CD4-positive, CD25-positive, alpha-beta regulatory T cell (primary cell): ENCODE data around the gene NAPA. TPM values are rescaled to one million over a fixed set of nuclear protein-coding genes. Genes with fewer than 3 reads are reported as not detected.
A peak's percentile ranks its signal among the peaks of the same experiment; 100 is the strongest.
"Not testable (repeated sequence)": the region's sequence is repeated elsewhere in the genome, so short reads cannot be mapped to it uniquely, and the experiment has no call there.

Experiments
- ATAC-seq, 2 donors: fragments of 150-1000 bp; cut with Tn5 transposase; one replicate each; pipeline ENCODE4 v1.10.0; 2021; ENCODE audit warnings: low read depth in 2 of 2, moderate number of reproducible peaks in 2 of 2, moderate library complexity in 1 of 2
- DNase-seq, 3 donors: peaks; one replicate each; pipeline versions ENCODE4 v3.0.0 to v3.0.0-alpha.2; 2012 to 2022; ENCODE audit warnings: mixed read lengths in 1 of 3
- H3K27ac ChIP-seq: one replicate; pipeline ENCODE4 v1.7.0; 2013; ENCODE audit warnings: mild to moderate bottlenecking, low read length; ENCODE audit not compliant: insufficient read depth, poor library complexity, severe bottlenecking
- H3K27me3 ChIP-seq: one replicate; pipeline ENCODE4 v1.7.0; 2013; ENCODE audit warnings: low read length; ENCODE audit not compliant: control insufficient read depth, insufficient read depth
- H3K36me3 ChIP-seq: one replicate; pipeline ENCODE4 v1.7.0; 2013; ENCODE audit warnings: mild to moderate bottlenecking, low read length, moderate library complexity; ENCODE audit not compliant: control insufficient read depth, insufficient read depth
- H3K4me1 ChIP-seq: 2 replicates; pipeline ENCODE4 v1.7.0; 2013; ENCODE audit warnings: mild to moderate bottlenecking, low read length; ENCODE audit not compliant: insufficient read depth, control insufficient read depth, poor library complexity, severe bottlenecking
- H3K4me3 ChIP-seq: one replicate; pipeline ENCODE4 v1.7.0; 2013; ENCODE audit warnings: low read depth, mild to moderate bottlenecking, low read length, moderate library complexity
- H3K9me3 ChIP-seq, 2 experiments: 1 replicate in 1 of 2; 2 replicates in 1 of 2; pipeline ENCODE4 v1.7.0; 2013; ENCODE audit warnings: low read length in 2 of 2, mild to moderate bottlenecking in 1 of 2, moderate library complexity in 1 of 2; ENCODE audit not compliant: control insufficient read depth in 2 of 2
- H3K27ac Mint-ChIP-seq, 3 donors: one replicate each; pipeline ENCODE4 v1.8.0; 2020 to 2022; ENCODE audit warnings: mild to moderate bottlenecking in 3 of 3, mixed read lengths in 3 of 3, moderate library complexity in 2 of 3
- H3K27me3 Mint-ChIP-seq: one replicate; pipeline ENCODE4 v1.8.0; 2022; ENCODE audit warnings: mild to moderate bottlenecking, mixed read lengths
- H3K36me3 Mint-ChIP-seq: one replicate; pipeline ENCODE4 v1.8.0; 2020; ENCODE audit warnings: mixed read lengths
- H3K4me1 Mint-ChIP-seq, 4 donors: one replicate each; pipeline ENCODE4 v1.8.0; 2020 to 2022; ENCODE audit warnings: mixed read lengths in 4 of 4, mild to moderate bottlenecking in 1 of 4
- H3K4me3 Mint-ChIP-seq, 4 donors: one replicate each; pipeline ENCODE4 v1.8.0; 2020 to 2022; ENCODE audit warnings: mild to moderate bottlenecking in 4 of 4, mixed read lengths in 4 of 4, moderate library complexity in 3 of 4
- H3K9me3 Mint-ChIP-seq, 7 donors: one replicate each; pipeline ENCODE4 v1.8.0; 2020 to 2022; ENCODE audit warnings: mixed read lengths in 7 of 7, mild to moderate bottlenecking in 3 of 7, moderate library complexity in 2 of 7
- polyA plus RNA-seq, 4 donors: library from polyadenylated mRNA; unstranded; fragments of 300-500 nt; fragmentation: Illumina TruSeq; gene quantifications; one replicate each; pipeline ENCODE4 v1.2.3, GENCODE V29; 2021
- total RNA-seq: library from RNA; stranded (reverse); gene quantifications from one replicate; pipeline ENCODE4 v1.2.3, GENCODE V29; 2022

The NAPA gene
- total and polyA plus RNA-seq, 5 donors from 2014 or later, result 87.3 to 155 (median 93.0) TPM

DNA sequence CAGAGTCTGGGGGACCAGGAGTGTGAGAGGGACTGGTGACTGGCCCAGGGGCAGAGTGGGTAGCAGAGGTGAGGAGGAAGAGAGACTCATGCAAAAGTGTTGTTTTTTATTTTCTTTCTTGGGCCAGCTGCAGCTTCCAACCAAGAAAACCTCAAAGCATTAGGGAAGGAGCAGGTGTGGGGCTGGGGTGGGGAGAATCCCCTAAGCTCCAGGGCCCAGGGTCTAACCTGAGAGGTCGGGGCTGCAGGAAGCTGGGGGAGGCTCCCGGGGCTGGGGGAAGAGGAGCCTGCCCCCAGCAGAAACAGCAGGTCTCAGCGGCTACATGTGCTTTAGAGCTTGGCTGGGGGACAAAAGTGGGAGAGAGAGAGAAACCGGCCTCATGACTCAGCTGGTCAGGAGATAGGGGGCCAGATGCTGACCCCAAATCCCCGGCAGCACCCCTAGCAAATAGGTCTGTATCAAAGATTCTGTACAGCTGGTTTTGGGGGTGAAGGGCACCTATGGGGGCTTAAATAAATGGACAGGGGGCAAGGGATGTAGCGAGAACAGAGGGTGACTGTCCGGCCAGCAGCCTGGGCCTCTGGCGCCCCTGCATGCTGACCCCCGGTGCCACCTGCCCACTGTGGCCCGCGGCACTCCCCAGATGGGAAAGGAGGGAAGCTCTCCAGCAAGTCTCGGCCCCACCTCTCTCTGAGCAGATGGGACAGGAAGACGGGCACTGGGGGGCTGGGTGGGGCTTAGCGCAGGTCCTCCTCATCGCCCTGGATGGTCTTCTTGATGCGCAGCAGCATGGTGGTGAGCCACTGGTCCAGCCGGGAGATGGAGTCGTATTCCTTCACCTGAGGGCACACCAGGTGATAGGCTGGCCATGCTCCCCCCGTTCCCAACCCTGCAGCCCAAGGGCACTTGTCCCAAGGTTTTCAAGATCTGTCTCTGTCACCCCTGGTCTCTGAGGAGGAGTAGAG is 27.0 kb downstream of the NAPA start:
- Histone ChIP-seq H3K9me3 (no peaks in the 10 kb centered on the region), H3K4me3 (no peak overlapping the region), H3K36me3 (peaks cover 16% of the 10 kb centered on the region), H3K27ac (no peak overlapping the region), H3K4me1 (peaks cover 18% of the 10 kb centered on the region), H3K27me3 (no peaks in the 10 kb centered on the region)
- Mint-ChIP-seq H3K4me3 (peak overlapping the region in 1 of 4 donors; percentile 66), H3K9me3 (no peaks in the 10 kb centered on the region), H3K36me3 (peaks cover 5% of the 10 kb centered on the region), H3K27ac (no peak overlapping the region), H3K4me1 (peaks cover 0 to 39% (median 21%) of the 10 kb centered on the region in 4 donors), H3K27me3 (no peaks in the 10 kb centered on the region)
- DNase-seq (no peak), ATAC-seq (no peak)

DNA sequence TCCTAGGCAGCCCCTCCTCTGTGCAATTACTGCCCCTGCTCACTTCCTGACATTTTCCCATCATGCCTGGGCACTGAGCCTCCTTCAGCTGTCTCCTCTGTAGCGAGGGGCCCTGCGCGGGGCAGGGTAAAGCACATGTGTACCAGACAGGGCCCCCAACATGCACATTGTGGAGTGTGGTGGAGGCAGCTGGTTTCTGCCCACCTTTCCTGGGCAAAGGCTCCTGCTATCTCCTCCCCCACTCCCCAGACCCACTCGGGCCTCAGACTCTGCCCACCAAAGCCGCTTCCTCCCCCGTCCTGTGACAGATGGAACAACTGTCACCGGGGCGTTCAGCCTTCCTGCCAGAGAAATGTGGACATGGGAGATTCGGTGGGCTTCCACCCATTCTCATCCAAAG is 28.0 kb downstream of the NAPA start:
- H3K27ac Mint-ChIP-seq, result peak overlapping the region in 1 of 3 donors; percentile 62
- no peaks in the 10 kb centered on the region for H3K9me3 Mint-ChIP-seq
- peaks cover 5% of the 10 kb centered on the region for H3K36me3 Mint-ChIP-seq
- Histone ChIP-seq H3K27me3 (no peaks in the 10 kb centered on the region), H3K4me1 (peaks cover 18% of the 10 kb centered on the region), H3K36me3 (peaks cover 13% of the 10 kb centered on the region), H3K4me3 (no peak overlapping the region), H3K27ac (no peak overlapping the region), H3K9me3 (no peaks in the 10 kb centered on the region)
- ATAC-seq (no peak), DNase-seq (no peak)
- H3K4me3 Mint-ChIP-seq, result peak overlapping the region in 1 of 4 donors; percentile 66
- no peaks in the 10 kb centered on the region for H3K27me3 Mint-ChIP-seq
- H3K4me1 Mint-ChIP-seq, result peaks cover 0 to 39% (median 21%) of the 10 kb centered on the region in 4 donors

- DNase-seq, H3K4me3 ChIP-seq, H3K9me3 ChIP-seq, H3K27me3 ChIP-seq, H3K27ac ChIP-seq, H3K36me3 Mint-ChIP-seq, H3K9me3 Mint-ChIP-seq, H3K27me3 Mint-ChIP-seq, ATAC-seq, H3K36me3 ChIP-seq: not testable (repeated sequence)
- peaks cover 18% of the 10 kb centered on the region for H3K4me1 ChIP-seq
- Mint-ChIP-seq H3K4me1 (peaks cover 0 to 39% (median 21%) of the 10 kb centered on the region in 4 donors), H3K4me3 (peak overlapping the region in 2 of 4 donors; percentile 47 to 66), H3K27ac (peak overlapping the region in 1 of 3 donors; percentile 16)
These were observed 28.6 kb downstream of the NAPA start for GRCh38 chr19:47486220-47486619.

DNA sequence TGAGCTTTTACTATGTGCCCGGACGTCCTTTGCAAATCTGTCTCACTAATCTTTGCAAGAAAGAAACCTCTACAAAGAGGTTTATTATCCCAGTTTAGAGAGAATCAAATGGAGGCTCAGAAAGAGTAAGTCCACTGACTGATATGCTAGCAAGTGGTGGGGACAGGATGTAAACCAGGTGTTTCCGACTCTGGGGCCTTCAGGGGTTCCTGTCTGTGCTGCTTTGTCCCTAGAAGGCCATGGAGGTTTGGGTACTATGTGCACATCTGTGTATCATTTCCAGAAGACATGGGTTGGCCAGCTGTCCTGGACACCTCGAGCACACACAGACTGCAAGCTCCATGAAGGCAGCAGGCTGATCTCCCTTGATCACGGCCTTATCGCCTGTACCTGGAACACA is 29.7 kb downstream of the NAPA start:
- no peaks in the 10 kb centered on the region for H3K9me3 ChIP-seq
- Mint-ChIP-seq H3K4me3 (peak overlapping the region; percentile 93 to 98 (median 96)), H3K27ac (peak overlapping the region; percentile 52 to 99 (median 98)), H3K4me1 (peaks cover 0 to 39% (median 20%) of the 10 kb centered on the region in 4 donors), H3K27me3 (no peaks in the 10 kb centered on the region), H3K36me3 (peaks cover 4% of the 10 kb centered on the region), H3K9me3 (no peaks in the 10 kb centered on the region)
- H3K4me1 ChIP-seq, result peaks cover 18% of the 10 kb centered on the region
- no peaks in the 10 kb centered on the region for H3K27me3 ChIP-seq
- H3K4me3 ChIP-seq, result peak overlapping the region; percentile 95
- DNase-seq, result peak in 1 of 3 donors; percentile 68
- no peaks in the 10 kb centered on the region for H3K36me3 ChIP-seq
- peak overlapping the region; percentile 89 for H3K27ac ChIP-seq
- peak in 1 of 2 donors; percentile 17 for ATAC-seq

DNA sequence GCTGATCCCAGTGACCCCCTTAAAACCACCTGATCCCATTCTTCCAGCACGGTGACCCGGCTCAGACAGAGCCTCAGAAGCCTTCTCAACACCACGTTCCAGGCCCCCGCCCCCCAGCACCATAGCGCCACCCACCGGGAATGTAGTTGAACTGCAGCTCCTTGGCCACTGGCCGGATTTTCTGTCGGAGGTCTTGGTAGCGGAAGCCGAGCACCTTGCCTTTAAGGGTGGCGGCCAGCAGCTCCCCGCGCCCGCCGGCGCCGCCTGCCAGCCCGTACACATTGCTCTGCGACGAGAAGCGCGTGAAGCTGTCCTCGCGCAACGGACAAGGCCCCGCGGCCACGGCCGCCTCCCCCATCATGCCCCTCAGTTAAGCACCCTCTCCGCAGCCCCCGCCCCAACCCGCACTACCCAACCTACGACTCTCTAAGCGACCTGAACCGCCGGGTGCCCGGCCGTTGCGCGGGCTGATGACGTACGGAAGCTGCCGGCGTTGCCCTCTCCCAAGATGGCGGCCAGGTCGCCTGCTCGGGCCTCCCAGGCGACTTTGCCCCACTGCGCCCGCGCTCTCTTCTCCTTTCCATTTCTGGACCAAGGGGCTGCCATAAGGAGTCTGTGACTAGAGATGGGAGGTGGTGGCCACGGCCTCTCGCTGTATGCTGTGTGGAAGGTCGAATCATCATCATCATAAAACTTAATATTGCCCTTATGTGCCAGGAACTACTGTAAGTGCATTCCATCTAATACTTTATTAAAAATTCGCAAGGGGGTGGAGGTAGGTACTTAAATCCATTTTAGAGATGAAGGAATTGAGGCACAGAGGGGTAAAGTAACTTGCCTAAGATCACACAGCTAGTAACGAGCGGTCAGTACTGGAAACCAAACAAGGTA is 30.8 kb downstream of the NAPA start, which contains the start of gene KPTN:
KPTN (minus strand) TSS at position 420 of the 891 bp plus-strand sequence; CDS start at position 361, 59 bp downstream.
- no peaks in the 10 kb centered on the region for H3K9me3 Mint-ChIP-seq
- H3K36me3 Mint-ChIP-seq, result no peaks in the 10 kb centered on the region
- Histone ChIP-seq H3K27ac (peak within 1 kb of the TSS; percentile 89), H3K4me3 (peak within 1 kb of the TSS; percentile 95), H3K27me3 (no peaks in the 10 kb centered on the region), H3K4me1 (peaks cover 18% of the 10 kb centered on the region), H3K9me3 (no peaks in the 10 kb centered on the region), H3K36me3 (no peaks in the 10 kb centered on the region)
- DNase-seq (peak; percentile 82 to 94 (median 89)), ATAC-seq (peak; percentile 84 to 85)
- peak within 1 kb of the TSS; percentile 98 to 99 (median 99) for H3K27ac Mint-ChIP-seq
- H3K4me3 Mint-ChIP-seq, result peak within 1 kb of the TSS; percentile 93 to 98 (median 96)
- H3K4me1 Mint-ChIP-seq, result peaks cover 0 to 41% (median 19%) of the 10 kb centered on the region in 4 donors
- H3K27me3 Mint-ChIP-seq, result no peaks in the 10 kb centered on the region

DNA sequence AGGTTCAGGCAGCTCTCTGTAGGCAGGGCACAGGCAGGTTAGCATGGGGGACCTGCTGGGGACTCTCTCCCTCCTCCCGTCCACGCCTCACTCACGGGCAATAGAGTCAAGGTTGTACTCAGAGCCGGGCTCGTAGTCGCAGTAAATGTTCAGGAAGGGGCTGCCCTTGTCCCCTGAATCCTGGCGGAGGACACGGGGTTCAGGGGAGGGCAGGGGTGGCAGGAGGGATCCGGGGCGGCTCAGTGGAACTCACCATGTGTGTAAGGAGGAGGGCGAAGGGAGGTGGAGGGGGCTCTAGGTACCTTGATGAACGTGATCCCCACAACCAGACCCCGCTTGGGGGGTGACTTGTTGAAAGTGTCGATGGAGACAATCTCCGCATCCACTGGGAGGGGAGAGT is 31.7 kb downstream of the NAPA start:
- Histone ChIP-seq H3K4me1 (peaks cover 18% of the 10 kb centered on the region), H3K9me3 (no peaks in the 10 kb centered on the region), H3K27me3 (no peaks in the 10 kb centered on the region), H3K36me3 (no peaks in the 10 kb centered on the region), H3K4me3 (no peak overlapping the region), H3K27ac (no peak overlapping the region)
- Mint-ChIP-seq H3K27me3 (no peaks in the 10 kb centered on the region), H3K36me3 (no peaks in the 10 kb centered on the region), H3K4me3 (peak overlapping the region; percentile 93 to 98 (median 96)), H3K9me3 (no peaks in the 10 kb centered on the region), H3K4me1 (peaks cover 0 to 43% (median 19%) of the 10 kb centered on the region in 4 donors), H3K27ac (peak overlapping the region in 1 of 3 donors; percentile 98)
- ATAC-seq (no peak), DNase-seq (no peak)

DNA sequence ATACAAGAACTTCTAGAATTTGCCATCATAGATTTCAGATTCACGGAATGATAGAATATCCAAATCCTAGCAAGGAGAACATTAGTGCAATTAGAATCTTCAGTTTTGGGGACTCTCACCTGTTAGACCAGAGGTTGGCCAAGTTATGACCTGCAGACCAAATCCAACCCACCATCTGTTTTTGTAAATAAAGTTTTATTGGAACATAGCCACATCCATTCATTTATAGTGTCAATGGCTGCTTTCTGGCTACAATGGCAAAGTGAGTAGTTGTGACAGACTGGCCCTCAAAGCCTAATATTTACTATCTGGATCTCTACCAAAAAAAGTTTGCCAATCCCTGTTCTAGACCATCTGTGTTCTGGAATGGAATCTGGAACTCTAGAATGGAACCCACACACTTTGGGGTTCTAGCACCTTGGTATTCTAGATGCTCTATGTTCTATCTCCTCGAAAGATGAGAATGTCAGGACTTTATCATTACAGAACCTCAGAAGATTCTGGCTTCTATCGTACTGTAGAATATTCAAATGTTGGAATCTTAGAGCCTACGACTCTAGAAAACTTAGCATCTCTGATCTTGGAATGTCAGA is 33.3 kb downstream of the NAPA start:
- H3K9me3 ChIP-seq, result no peaks in the 10 kb centered on the region
- Mint-ChIP-seq H3K9me3 (no peaks in the 10 kb centered on the region), H3K4me3 (peak overlapping the region in 2 of 4 donors; percentile 43 to 76), H3K4me1 (peaks cover 0 to 33% (median 18%) of the 10 kb centered on the region in 4 donors), H3K27me3 (no peaks in the 10 kb centered on the region), H3K27ac (peak overlapping the region in 1 of 3 donors; percentile 32), H3K36me3 (no peaks in the 10 kb centered on the region)
- no peak for ATAC-seq
- DNase-seq, result no peak
- H3K36me3 ChIP-seq, result no peaks in the 10 kb centered on the region
- H3K4me1 ChIP-seq, result peaks cover 18% of the 10 kb centered on the region
- no peaks in the 10 kb centered on the region for H3K27me3 ChIP-seq
- no peak overlapping the region for H3K4me3 ChIP-seq
- no peak overlapping the region for H3K27ac ChIP-seq
